Esophagus squamous epithelium (tissue), 4 donors: ENCODE measurements around the gene F12.
A peak's percentile ranks its signal among the peaks of the same experiment; 100 is the strongest.

ENCODE experiments used
- CTCF ChIP-seq, 6 experiments: fragments of 450-650 bp in 4 of 6; fragments of 200-600 bp in 2 of 6; sonication (generic) in 2 of 6; IDR thresholded peaks; one replicate each; pipeline ENCODE4 v1.5.1; 2016 to 2019; ENCODE audit warnings: antibody characterized with exemption in 6 of 6, mild to moderate bottlenecking in 4 of 6, moderate library complexity in 4 of 6
- POLR2A ChIP-seq, 4 donors: fragments of 450-650 bp; IDR thresholded peaks; one replicate each; pipeline ENCODE4 v1.6.1; 2017; ENCODE audit warnings: antibody characterized with exemption in 4 of 4, mild to moderate bottlenecking in 4 of 4, moderate library complexity in 3 of 4

- TF ChIP-seq CTCF (IDR thresholded peaks at IDR 0.05) (peak; percentile 91 to 94 (median 92)), POLR2A (IDR thresholded peaks at IDR 0.05) (no peak)
Measured at GRCh38 chr5:177455661-177456590, 46.6 kb upstream of the F12 start.
